Measurements from ENCODE around the gene DIP2A. TPM values are rescaled to one million over a fixed set of nuclear protein-coding genes. Genes with fewer than 3 reads are reported as not detected.

The DIP2A gene
- total RNA-seq, 1 donor from 2014 or later, result 57.2 TPM

DNA sequence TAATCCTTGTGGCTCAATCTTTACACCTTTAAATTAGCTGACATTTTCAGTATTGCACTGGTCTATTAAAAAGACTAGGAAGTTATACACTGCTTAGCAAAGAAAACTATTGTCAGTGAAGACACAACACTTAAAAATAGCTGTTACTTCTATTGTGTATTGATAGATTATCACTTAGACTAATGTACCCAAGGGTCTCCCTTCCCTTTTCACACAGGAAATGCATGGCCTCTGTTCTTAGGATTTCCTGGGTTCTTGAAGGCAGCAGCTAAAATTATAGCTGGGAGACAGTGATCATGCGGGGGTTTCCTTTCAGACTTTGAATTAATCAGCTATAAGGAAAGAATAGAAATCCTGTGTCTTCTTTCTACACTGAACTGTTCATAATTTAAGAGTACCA is 12.8 kb downstream of the DIP2A start:
- Mint-ChIP-seq H3K36me3 (peaks cover 4% of the 10 kb centered on the region), H3K4me1 (no peaks in the 10 kb centered on the region), H3K9me3 (peaks cover 3% of the 10 kb centered on the region), H3K27me3 (ENCODE audit: low read depth) (no peaks in the 10 kb centered on the region), H3K4me3 (no peak overlapping the region), H3K27ac (no peak overlapping the region)
- TF ChIP-seq, protein P1, sequence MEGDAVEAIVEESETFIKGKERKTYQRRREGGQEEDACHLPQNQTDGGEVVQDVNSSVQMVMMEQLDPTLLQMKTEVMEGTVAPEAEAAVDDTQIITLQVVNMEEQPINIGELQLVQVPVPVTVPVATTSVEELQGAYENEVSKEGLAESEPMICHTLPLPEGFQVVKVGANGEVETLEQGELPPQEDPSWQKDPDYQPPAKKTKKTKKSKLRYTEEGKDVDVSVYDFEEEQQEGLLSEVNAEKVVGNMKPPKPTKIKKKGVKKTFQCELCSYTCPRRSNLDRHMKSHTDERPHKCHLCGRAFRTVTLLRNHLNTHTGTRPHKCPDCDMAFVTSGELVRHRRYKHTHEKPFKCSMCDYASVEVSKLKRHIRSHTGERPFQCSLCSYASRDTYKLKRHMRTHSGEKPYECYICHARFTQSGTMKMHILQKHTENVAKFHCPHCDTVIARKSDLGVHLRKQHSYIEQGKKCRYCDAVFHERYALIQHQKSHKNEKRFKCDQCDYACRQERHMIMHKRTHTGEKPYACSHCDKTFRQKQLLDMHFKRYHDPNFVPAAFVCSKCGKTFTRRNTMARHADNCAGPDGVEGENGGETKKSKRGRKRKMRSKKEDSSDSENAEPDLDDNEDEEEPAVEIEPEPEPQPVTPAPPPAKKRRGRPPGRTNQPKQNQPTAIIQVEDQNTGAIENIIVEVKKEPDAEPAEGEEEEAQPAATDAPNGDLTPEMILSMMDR (IDR thresholded peaks at IDR 0.05; ENCODE audit: unreplicated experiment), result no peak
- no peak for DNase-seq (ENCODE audit: low spot score in 2 of 2, unreplicated experiment in 2 of 2)

DNA sequence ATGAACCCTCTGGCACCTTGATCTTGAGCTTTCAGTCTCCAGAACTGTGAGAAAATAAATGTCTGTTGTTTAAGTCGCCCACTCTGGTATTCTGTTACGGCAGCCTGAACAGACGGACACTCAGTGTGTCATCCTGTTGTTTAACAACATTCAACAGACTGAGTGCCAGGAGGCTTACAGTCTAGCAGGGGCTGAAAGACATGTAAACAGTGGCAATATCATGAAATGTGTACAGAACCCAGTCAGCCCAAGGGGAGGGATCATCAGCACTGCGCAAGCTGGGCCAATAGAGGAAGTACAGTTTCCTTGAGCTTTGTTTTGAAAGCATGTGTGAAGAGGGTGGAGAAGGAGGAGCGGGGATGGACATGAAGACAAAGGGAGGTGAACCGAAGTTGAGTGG is 13.6 kb downstream of the DIP2A start:
- Mint-ChIP-seq H3K4me3 (no peak overlapping the region), H3K36me3 (peaks cover 2% of the 10 kb centered on the region), H3K27me3 (ENCODE audit: low read depth) (no peaks in the 10 kb centered on the region), H3K4me1 (no peaks in the 10 kb centered on the region), H3K9me3 (peaks cover 3% of the 10 kb centered on the region), H3K27ac (no peak overlapping the region)
- TF ChIP-seq, protein P1 (IDR thresholded peaks at IDR 0.05; ENCODE audit: unreplicated experiment), result no peak
- DNase-seq (ENCODE audit: low spot score in 2 of 2, unreplicated experiment in 2 of 2), result no peak

DNA sequence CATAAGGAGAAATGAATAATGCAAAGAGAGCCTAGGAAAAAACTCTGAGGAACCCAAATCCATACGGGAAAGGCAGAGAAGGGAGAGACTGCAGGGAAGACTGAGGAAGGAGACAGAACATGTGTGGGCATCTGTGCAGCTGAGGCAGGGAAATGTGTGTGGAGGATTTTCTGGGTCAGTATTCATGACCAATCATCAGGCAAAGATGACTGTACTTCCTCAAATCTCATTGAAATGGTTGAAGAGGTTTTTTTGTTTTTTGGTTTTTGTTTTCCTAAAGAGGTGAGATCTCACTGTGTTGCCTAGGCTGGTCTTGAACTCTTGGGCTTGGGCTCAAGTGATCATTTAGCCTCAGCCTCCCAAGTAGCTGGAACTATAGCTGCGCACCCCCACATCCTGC is 15.7 kb downstream of the DIP2A start:
- Mint-ChIP-seq H3K36me3 (peaks cover 8% of the 10 kb centered on the region), H3K27ac (no peak overlapping the region), H3K4me3 (no peak overlapping the region), H3K9me3 (peaks cover 3% of the 10 kb centered on the region), H3K27me3 (ENCODE audit: low read depth) (no peaks in the 10 kb centered on the region), H3K4me1 (no peaks in the 10 kb centered on the region)
- TF ChIP-seq, protein P1 (IDR thresholded peaks at IDR 0.05; ENCODE audit: unreplicated experiment), result no peak
- DNase-seq (ENCODE audit: low spot score in 2 of 2, unreplicated experiment in 2 of 2), result no peak

DNA sequence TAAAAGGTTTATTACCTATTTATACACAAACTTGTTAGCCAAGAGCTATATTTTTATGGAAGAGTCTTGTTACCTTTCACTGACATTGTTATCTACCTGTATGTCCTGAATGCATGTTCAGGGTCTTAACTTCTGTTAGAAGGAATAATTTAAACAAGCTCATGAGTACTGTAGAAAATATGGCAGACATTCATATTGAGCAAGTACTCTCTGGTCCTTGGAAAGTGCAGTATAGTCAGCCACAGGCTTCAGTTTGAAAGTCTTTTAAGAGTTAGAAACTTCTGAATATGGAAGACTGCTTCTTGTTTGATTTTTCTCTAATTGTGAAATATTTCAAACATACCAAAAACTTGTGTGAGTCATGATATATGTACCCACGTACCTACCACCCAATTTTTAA is 16.6 kb downstream of the DIP2A start:
- H3K27me3 Mint-ChIP-seq (ENCODE audit: low read depth), result no peaks in the 10 kb centered on the region
- H3K27ac Mint-ChIP-seq, result no peak overlapping the region
- no peak for DNase-seq (ENCODE audit: low spot score in 2 of 2, unreplicated experiment in 2 of 2)
- no peak overlapping the region for H3K4me3 Mint-ChIP-seq
- H3K36me3 Mint-ChIP-seq, result peaks cover 8% of the 10 kb centered on the region
- TF ChIP-seq, protein P1 (IDR thresholded peaks at IDR 0.05; ENCODE audit: unreplicated experiment), result no peak
- H3K9me3 Mint-ChIP-seq, result peaks cover 3% of the 10 kb centered on the region
- no peaks in the 10 kb centered on the region for H3K4me1 Mint-ChIP-seq

DNA sequence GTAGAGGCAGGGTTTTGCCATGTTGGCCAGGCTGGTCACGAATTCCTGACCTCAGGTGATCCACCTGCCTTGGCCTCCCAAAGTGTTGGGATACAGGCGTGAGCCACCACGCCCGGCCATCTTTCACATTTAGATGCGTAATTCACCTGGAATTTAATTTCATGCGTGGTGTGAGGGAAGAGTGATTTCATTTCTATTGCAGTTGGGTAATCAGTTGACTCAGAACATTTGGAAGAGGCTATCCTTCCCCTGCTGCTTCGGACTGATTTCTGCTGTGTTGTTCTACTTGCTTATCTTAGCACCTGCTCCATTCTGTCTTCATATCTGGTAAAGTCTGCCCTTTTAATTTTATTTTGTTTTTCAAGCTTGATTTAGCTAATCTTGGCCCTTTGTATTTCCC is 19.1 kb downstream of the DIP2A start:
- Mint-ChIP-seq H3K36me3 (peaks cover 11% of the 10 kb centered on the region), H3K4me3 (no peak overlapping the region), H3K27ac (no peak overlapping the region), H3K4me1 (no peaks in the 10 kb centered on the region), H3K9me3 (peaks cover 3% of the 10 kb centered on the region), H3K27me3 (ENCODE audit: low read depth) (no peaks in the 10 kb centered on the region)
- TF ChIP-seq, protein P1 (IDR thresholded peaks at IDR 0.05; ENCODE audit: unreplicated experiment), result no peak
- no peak for DNase-seq (ENCODE audit: low spot score in 2 of 2, unreplicated experiment in 2 of 2)

DNA sequence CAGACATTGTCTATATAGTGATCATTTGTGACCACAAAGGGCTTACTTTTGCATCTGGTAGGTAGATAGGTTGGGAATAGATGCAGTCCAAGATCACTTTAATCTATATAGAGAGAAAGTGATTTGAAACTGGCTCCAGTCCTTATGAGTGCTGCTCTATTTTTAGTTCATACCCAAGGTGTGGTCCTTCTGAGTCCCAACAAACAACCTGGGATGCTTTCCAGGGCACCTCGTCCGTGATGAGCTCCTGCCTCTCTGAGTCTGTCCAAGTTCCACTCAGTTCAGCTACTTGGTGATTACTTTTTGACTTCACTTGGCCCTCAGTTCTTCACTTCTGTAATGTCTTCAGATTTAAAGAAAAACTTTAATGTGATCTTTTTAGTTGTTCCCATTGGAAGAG is 20.2 kb downstream of the DIP2A start:
- Mint-ChIP-seq H3K36me3 (peaks cover 11% of the 10 kb centered on the region), H3K27ac (no peak overlapping the region), H3K4me3 (no peak overlapping the region), H3K4me1 (no peaks in the 10 kb centered on the region), H3K27me3 (ENCODE audit: low read depth) (no peaks in the 10 kb centered on the region), H3K9me3 (peaks cover 3% of the 10 kb centered on the region)
- DNase-seq (ENCODE audit: low spot score in 2 of 2, unreplicated experiment in 2 of 2), result no peak
- TF ChIP-seq, protein P1 (IDR thresholded peaks at IDR 0.05; ENCODE audit: unreplicated experiment), result no peak
